CD14-positive monocyte (primary cell): ENCODE data around the gene GPR148. TPM values are rescaled to one million over a fixed set of nuclear protein-coding genes. Genes with fewer than 3 reads are reported as not detected.

Source experiments
- DNase-seq, 3 donors: peaks; one replicate each; pipeline ENCODE4 v3.0.0-alpha.2; 2011 to 2022
- H2AFZ ChIP-seq: 2 replicates; pipeline ENCODE4 v1.6.0; 2012; ENCODE audit warnings: mild to moderate bottlenecking, low read depth, low read length, inconsistent platforms; ENCODE audit not compliant: insufficient read depth, poor library complexity, severe bottlenecking
- H3K27ac ChIP-seq, 2 donors: 1 replicate in 1 of 2; 2 replicates in 1 of 2; pipeline ENCODE4 v1.5.1; 2012 to 2013; ENCODE audit warnings: low read length in 2 of 2, control low read depth in 1 of 2, inconsistent platforms in 1 of 2, low read depth in 1 of 2, mild to moderate bottlenecking in 1 of 2
- H3K27me3 ChIP-seq, 2 donors: one replicate each; pipeline versions ENCODE4 v1.6.0 to v1.6.1; 2011 to 2013; ENCODE audit warnings: low read length in 2 of 2; ENCODE audit not compliant: control insufficient read depth in 2 of 2, insufficient read depth in 2 of 2
- H3K36me3 ChIP-seq, 2 donors: replicated peaks in 1 of 2; 1 replicate in 1 of 2; 2 replicates in 1 of 2; pipeline versions ENCODE4 v1.5.1 to v1.6.1; 2012 to 2013; ENCODE audit warnings: low read length in 2 of 2, control low read depth in 1 of 2, inconsistent platforms in 1 of 2, mild to moderate bottlenecking in 1 of 2; ENCODE audit not compliant: insufficient read depth in 2 of 2, control insufficient read depth in 1 of 2
- H3K4me1 ChIP-seq, 2 donors: 1 replicate in 1 of 2; 2 replicates in 1 of 2; pipeline versions ENCODE4 v1.5.1 to v1.6.1; 2012 to 2013; ENCODE audit warnings: low read length in 2 of 2, control low read depth in 1 of 2, inconsistent platforms in 1 of 2, mild to moderate bottlenecking in 1 of 2, moderate library complexity in 1 of 2; ENCODE audit not compliant: insufficient read depth in 2 of 2, control insufficient read depth in 1 of 2
- H3K4me2 ChIP-seq: replicated peaks from 2 replicates; pipeline ENCODE3; 2012; ENCODE audit warnings: low read length, moderate library complexity, mild to moderate bottlenecking; ENCODE audit not compliant: poor library complexity, severe bottlenecking; ENCODE audit errors: extremely low read depth
- H3K4me3 ChIP-seq, 3 experiments: fragments of 200-600 bp in 1 of 3; sonication (generic) in 1 of 3; replicated peaks in 1 of 3; 1 replicate in 2 of 3; 2 replicates in 1 of 3; pipeline ENCODE4 v1.5.1; 2011 to 2013; ENCODE audit warnings: low read length in 3 of 3, mild to moderate bottlenecking in 3 of 3, control low read depth in 2 of 3, low read depth in 2 of 3, inconsistent platforms in 1 of 3, moderate library complexity in 1 of 3
- H3K79me2 ChIP-seq: 2 replicates; pipeline ENCODE4 v1.6.0; 2012; ENCODE audit warnings: mild to moderate bottlenecking, control low read depth, inconsistent platforms, low read length, moderate library complexity; ENCODE audit not compliant: insufficient read depth
- H3K9ac ChIP-seq: 2 replicates; pipeline ENCODE4 v1.6.0; 2017; ENCODE audit warnings: low read length, mild to moderate bottlenecking; ENCODE audit not compliant: insufficient read depth, poor library complexity, severe bottlenecking
- H3K9me3 ChIP-seq, 2 donors: replicated peaks in 1 of 2; 1 replicate in 1 of 2; 2 replicates in 1 of 2; pipeline versions ENCODE4 v1.5.1 to v1.6.1; 2012 to 2013; ENCODE audit warnings: low read length in 2 of 2, control low read depth in 1 of 2; ENCODE audit not compliant: control insufficient read depth in 1 of 2, insufficient read depth in 1 of 2
- H4K20me1 ChIP-seq: 2 replicates; pipeline ENCODE4 v1.6.0; 2012; ENCODE audit warnings: mild to moderate bottlenecking, low read length, control low read depth, moderate library complexity; ENCODE audit not compliant: insufficient read depth
- H3K27ac Mint-ChIP-seq, 7 donors: one replicate each; pipeline ENCODE4 v1.8.0; 2020; ENCODE audit warnings: mild to moderate bottlenecking in 7 of 7, mixed read lengths in 7 of 7, moderate library complexity in 6 of 7, inconsistent platforms in 2 of 7
- H3K27me3 Mint-ChIP-seq, 3 donors: one replicate each; pipeline ENCODE4 v1.8.0; 2021 to 2022; ENCODE audit warnings: low read depth in 3 of 3, mild to moderate bottlenecking in 3 of 3, mixed read lengths in 3 of 3, moderate library complexity in 3 of 3, inconsistent platforms in 1 of 3
- H3K36me3 Mint-ChIP-seq, 2 donors: one replicate each; pipeline ENCODE4 v1.8.0; 2020; ENCODE audit warnings: mixed read lengths in 2 of 2, inconsistent platforms in 1 of 2, mild to moderate bottlenecking in 1 of 2
- H3K4me1 Mint-ChIP-seq: one replicate; pipeline ENCODE4 v1.8.0; 2020; ENCODE audit warnings: mild to moderate bottlenecking, mixed read lengths
- H3K4me3 Mint-ChIP-seq, 2 donors: one replicate each; pipeline ENCODE4 v1.8.0; 2020; ENCODE audit warnings: mild to moderate bottlenecking in 2 of 2, mixed read lengths in 2 of 2, moderate library complexity in 1 of 2
- H3K9me3 Mint-ChIP-seq, 7 donors: one replicate each; pipeline ENCODE4 v1.8.0; 2020 to 2022; ENCODE audit warnings: mixed read lengths in 7 of 7, mild to moderate bottlenecking in 6 of 7, moderate library complexity in 6 of 7, inconsistent platforms in 2 of 7
- CTCF ChIP-seq: fragments of 200-600 bp; IDR thresholded peaks from one replicate; pipeline ENCODE4 v1.8.0; 2022; ENCODE audit warnings: antibody characterized with exemption, mild to moderate bottlenecking
- WGBS: methylation state at CpG from one replicate; pipeline ENCODE4 v1.1.5; 2013; ENCODE audit warnings: missing lambda C conversion rate; ENCODE audit not compliant: insufficient coverage; 5-methylcytosine and 5-hydroxymethylcytosine counted together
- intact Hi-C, 2 donors: fragments of 100-400 bp; cut with micrococcal nuclease; formaldehyde crosslinking; loops; one replicate each; pipeline versions ENCODE4 v1.15.0 to v1.15.1; 2023
- polyA plus RNA-seq, 3 donors: library from polyadenylated mRNA; depleted of rRNA in 1 of 3; unstranded in 2 of 3; stranded (reverse) in 1 of 3; fragments of 300-500 nt in 2 of 3; fragments of >200 nt in 1 of 3; fragmentation: Illumina TruSeq in 2 of 3; gene quantifications; 1 replicate in 2 of 3; 2 replicates in 1 of 3; pipeline ENCODE4 v1.2.3, GENCODE V29; 2012 to 2021

The GPR148 gene
- polyA plus RNA-seq, 3 donors, result not detected

GRCh38 chr2:130762910-130763385 lies 34.1 kb downstream of the GPR148 start:
- Histone ChIP-seq H3K4me3 (no peak overlapping the region), H3K9me3 (no peaks in the 10 kb centered on the region), H3K79me2 (no peaks in the 10 kb centered on the region), H3K27me3 (peaks cover 0 to 5% of the 10 kb centered on the region in 2 donors), H3K36me3 (no peaks in the 10 kb centered on the region), H3K9ac (no peak overlapping the region), H4K20me1 (no peaks in the 10 kb centered on the region), H3K27ac (no peak overlapping the region), H3K4me2 (no peak overlapping the region), H3K4me1 (no peaks in the 10 kb centered on the region), H2AFZ (no peak overlapping the region)
- no peaks in the 10 kb centered on the region for H3K36me3 Mint-ChIP-seq
- TF ChIP-seq CTCF, result no peak
- peaks cover 0 to 1% (median 0%) of the 10 kb centered on the region in 7 donors for H3K9me3 Mint-ChIP-seq
- intact Hi-C loops, result no loop called here
- H3K4me1 Mint-ChIP-seq, result no peaks in the 10 kb centered on the region
- 92% methylated on average over 22 of the region's 22 CpGs for WGBS
- no peak overlapping the region for H3K4me3 Mint-ChIP-seq
- H3K27ac Mint-ChIP-seq, result no peak overlapping the region
- H3K27me3 Mint-ChIP-seq, result peaks cover 2 to 11% (median 8%) of the 10 kb centered on the region in 3 donors
- DNase-seq, result no peak

GRCh38 chr2:130763405-130763804 lies 34.5 kb downstream of the GPR148 start:
- Mint-ChIP-seq H3K27me3 (peaks cover 0 to 7% (median 4%) of the 10 kb centered on the region in 3 donors), H3K4me1 (no peaks in the 10 kb centered on the region), H3K4me3 (no peak overlapping the region), H3K36me3 (no peaks in the 10 kb centered on the region), H3K27ac (no peak overlapping the region), H3K9me3 (peaks cover 0 to 1% (median 0%) of the 10 kb centered on the region in 7 donors)
- 94% methylated on average over 12 of the region's 12 CpGs for WGBS
- no peaks in the 10 kb centered on the region for H4K20me1 ChIP-seq
- no peaks in the 10 kb centered on the region for H3K9me3 ChIP-seq
- no peak overlapping the region for H3K4me3 ChIP-seq
- no peak for TF ChIP-seq CTCF
- no peak for DNase-seq
- no peak overlapping the region for H3K4me2 ChIP-seq
- H3K27me3 ChIP-seq, result peaks cover 0 to 3% of the 10 kb centered on the region in 2 donors
- intact Hi-C loops, result no loop called here
- H3K4me1 ChIP-seq, result no peaks in the 10 kb centered on the region
- H3K36me3 ChIP-seq, result no peaks in the 10 kb centered on the region
- H3K27ac ChIP-seq, result no peak overlapping the region
- no peaks in the 10 kb centered on the region for H3K79me2 ChIP-seq
- H3K9ac ChIP-seq, result no peak overlapping the region
- no peak overlapping the region for H2AFZ ChIP-seq
